Kidney (tissue), 14 donors: Measurements from ENCODE around the gene SETD5. TPM values are rescaled to one million over a fixed set of nuclear protein-coding genes. Genes with fewer than 3 reads are reported as not detected.

Experiments
- DNase-seq, 5 donors: peaks; one replicate each; pipeline ENCODE4 v3.0.0-alpha.2; 2013 to 2020
- FAIRE-seq: peaks from 2 replicates; lab custom pipeline; 2012; peaks lifted over from hg19 to GRCh38; lab: Jason Lieb, UNC
- H3K27ac ChIP-seq, 2 donors: one replicate each; pipeline ENCODE4 v1.7.0; 2013; ENCODE audit warnings: low read depth in 2 of 2, low read length in 2 of 2, inconsistent platforms in 1 of 2
- H3K27me3 ChIP-seq: one replicate; pipeline ENCODE4 v1.7.1; 2013; ENCODE audit warnings: low read length, inconsistent platforms; ENCODE audit not compliant: control insufficient read depth, insufficient read depth
- H3K36me3 ChIP-seq, 3 donors: one replicate each; pipeline versions ENCODE4 v1.7.0 to v1.7.1; 2013; ENCODE audit warnings: low read length in 3 of 3, control low read depth in 1 of 3, inconsistent platforms in 1 of 3; ENCODE audit not compliant: insufficient read depth in 3 of 3, control insufficient read depth in 2 of 3
- H3K4me1 ChIP-seq, 3 donors: one replicate each; pipeline versions ENCODE4 v1.7.0 to v1.7.1; 2013; ENCODE audit warnings: low read length in 3 of 3, inconsistent platforms in 1 of 3, low read depth in 1 of 3; ENCODE audit not compliant: control insufficient read depth in 2 of 3, insufficient read depth in 2 of 3
- H3K4me3 ChIP-seq, 3 donors: one replicate each; pipeline versions ENCODE4 v1.7.0 to v1.8.1; 2013; ENCODE audit warnings: low read length in 3 of 3, control low read depth in 1 of 3, inconsistent platforms in 1 of 3
- H3K9ac ChIP-seq, 3 donors: one replicate each; pipeline versions ENCODE4 v1.7.0 to v1.7.1; 2013; ENCODE audit warnings: low read length in 3 of 3, control low read depth in 1 of 3, inconsistent platforms in 1 of 3
- H3K9me3 ChIP-seq, 3 donors: one replicate each; pipeline versions ENCODE4 v1.7.0 to v1.7.1; 2013; ENCODE audit warnings: low read length in 3 of 3, control low read depth in 1 of 3, inconsistent platforms in 1 of 3; ENCODE audit not compliant: control insufficient read depth in 2 of 3, insufficient read depth in 1 of 3
- CTCF ChIP-seq: IDR thresholded peaks from 3 replicates; pipeline ENCODE4 v1.5.1; 2012; ENCODE audit warnings: mild to moderate bottlenecking, moderate library complexity, borderline replicate concordance; ENCODE audit not compliant: insufficient read depth; ENCODE audit errors: extremely low read depth
- intact Hi-C: fragments of 100-400 bp; cut with DNase I; formaldehyde crosslinking; loops from one replicate; pipeline ENCODE4 v1.11.1; 2022
- polyA plus RNA-seq: library from polyadenylated mRNA; stranded (reverse); fragments of 350-450 nt; fragmentation: Illumina TruSeq; extraction: RNeasy Lipid Tissue Mini Kit (QIAGEN cat#74804); gene quantifications from one replicate; pipeline ENCODE4 v1.2.3, GENCODE V29; 2014; ENCODE audit warnings: low read depth, low replicate concordance; ENCODE audit not compliant: insufficient read depth
- total RNA-seq: library from RNA; stranded (reverse); fragmentation: NEBNext Ultra II Directional; extraction: Animal tissue kit (Norgen Biotek cat#: 25700); gene quantifications from one replicate; pipeline ENCODE4 v1.2.1, GENCODE V29; 2021
- donor health status: control.
- donor health status: control.
- donor health status: control.
- donor health status: control.
- donor health status: control.
- donor health status: DM: yes; HTN: yes; CAD: no.
- donor health status: Normal renal cell carcinoma (clear cell type).

SETD5 gene
- total and polyA plus RNA-seq, 2 donors from 2014 or later: 12.1 to 112 TPM

DNA sequence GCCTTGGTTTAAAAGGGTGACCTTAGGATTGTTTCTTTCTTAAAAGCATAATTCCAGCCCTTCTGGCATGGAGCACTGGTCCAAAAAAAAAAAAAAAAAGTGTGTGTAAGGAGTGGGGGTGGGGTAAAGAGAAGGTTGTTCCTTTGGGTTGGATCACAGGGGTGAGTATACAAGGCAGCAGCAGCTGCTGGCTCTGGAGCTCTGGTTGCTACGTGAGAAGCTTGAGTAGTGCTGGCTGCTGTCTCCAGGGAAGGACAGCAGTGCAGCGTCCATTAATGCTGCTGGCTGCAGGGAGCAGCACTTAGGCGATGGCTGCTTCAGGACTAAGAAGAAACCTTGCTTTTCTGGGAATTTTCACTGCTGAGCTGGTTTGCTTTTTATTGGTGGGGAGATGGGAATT, 2.3 kb downstream of the SETD5 start:
- Histone ChIP-seq H3K36me3 (no peaks in the 10 kb centered on the region), H3K9me3 (no peaks in the 10 kb centered on the region), H3K9ac (peak overlapping the region; percentile 36 to 97 (median 45)), H3K4me3 (peak overlapping the region; percentile 40 to 90 (median 65)), H3K27ac (peak overlapping the region; percentile 33 to 99), H3K4me1 (peaks cover 17 to 41% (median 35%) of the 10 kb centered on the region in 3 donors), H3K27me3 (no peaks in the 10 kb centered on the region)
- DNase-seq: peak; percentile 81 to 95 (median 85)
- FAIRE-seq: no peak
- no peak for TF ChIP-seq CTCF
- intact Hi-C loops: no loop called here

GRCh38 chr3:9400616-9401015, 3.2 kb downstream of the SETD5 start:
- no peak for FAIRE-seq
- TF ChIP-seq CTCF: no peak
- H3K27me3 ChIP-seq: no peaks in the 10 kb centered on the region
- H3K27ac ChIP-seq: peak overlapping the region in 1 of 2 donors; percentile 28
- H3K9me3 ChIP-seq: no peaks in the 10 kb centered on the region
- H3K4me3 ChIP-seq: peak overlapping the region in 1 of 3 donors; percentile 46
- intact Hi-C loops: no loop called here
- H3K4me1 ChIP-seq: peaks cover 13 to 44% (median 35%) of the 10 kb centered on the region in 3 donors
- no peaks in the 10 kb centered on the region for H3K36me3 ChIP-seq
- peak overlapping the region in 1 of 3 donors; percentile 37 for H3K9ac ChIP-seq
- DNase-seq: peak in 2 of 5 donors; percentile 25 to 37

DNA sequence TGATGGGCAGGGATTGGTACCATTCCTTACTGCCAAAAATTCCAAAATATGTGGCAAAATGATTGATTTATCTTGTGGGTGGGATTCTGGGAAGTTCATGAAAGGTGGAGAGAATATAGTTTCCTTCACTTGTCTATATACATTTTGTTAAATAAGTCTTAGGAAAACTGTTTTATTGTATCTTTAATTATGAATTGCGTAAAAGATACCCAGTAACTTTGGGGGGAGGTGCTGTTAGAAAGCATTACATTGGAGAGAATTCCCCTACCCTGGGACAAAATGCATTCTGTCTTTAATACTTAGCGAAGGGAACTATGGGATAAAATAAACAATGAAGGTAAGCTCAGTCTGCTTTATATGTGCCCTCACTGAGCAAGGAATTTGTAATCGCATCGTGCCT, 4.6 kb downstream of the SETD5 start:
- Histone ChIP-seq H3K27ac (no peak overlapping the region), H3K27me3 (no peaks in the 10 kb centered on the region), H3K36me3 (no peaks in the 10 kb centered on the region), H3K4me3 (peak overlapping the region in 1 of 3 donors; percentile 3), H3K9ac (no peak overlapping the region), H3K4me1 (peaks cover 13 to 52% (median 34%) of the 10 kb centered on the region in 3 donors), H3K9me3 (no peaks in the 10 kb centered on the region)
- DNase-seq (no peak), FAIRE-seq (no peak)
- intact Hi-C loops: no loop called here
- no peak for TF ChIP-seq CTCF
